D721Med (cell line): ENCODE results near the gene DENND4B.

Experiments
- DNase-seq: peaks from one replicate; pipeline ENCODE4 v3.0.0; 2011; ENCODE audit warnings: low spot score; ENCODE audit not compliant: insufficient read length
- FAIRE-seq: peaks from 2 replicates; lab custom pipeline; 2011; peaks lifted over from hg19 to GRCh38; lab: Jason Lieb, UNC
- CTCF ChIP-seq: IDR thresholded peaks from 2 replicates; pipeline ENCODE4 v1.5.1; 2012; ENCODE audit warnings: mild to moderate bottlenecking, control low read depth; ENCODE audit not compliant: insufficient read depth; ENCODE audit errors: missing control alignments

The DENND4B gene

GRCh38 chr1:153953859-153954365, 7.4 kb upstream of the DENND4B start:
- no peak for DNase-seq
- no peak for FAIRE-seq
- TF ChIP-seq CTCF, result no peak

GRCh38 chr1:153951801-153952200, 5.3 kb upstream of the DENND4B start:
- no peak for DNase-seq
- no peak for TF ChIP-seq CTCF

GRCh38 chr1:153951183-153951582, 4.7 kb upstream of the DENND4B start:
- DNase-seq (no peak), FAIRE-seq (no peak)
- no peak for TF ChIP-seq CTCF

More at GRCh38 chr1:153951801-153952200, 5.3 kb upstream of the DENND4B start:
- no peak for FAIRE-seq

GRCh38 chr1:153945795-153946621, 510 bp downstream of the DENND4B start:
- no peak for TF ChIP-seq CTCF
- FAIRE-seq (no peak), DNase-seq (peak; percentile 63)

- no peak for TF ChIP-seq CTCF
- no peak for DNase-seq
- no peak for FAIRE-seq
Measured at GRCh38 chr1:153945131-153945794, 1.3 kb downstream of the DENND4B start.

- no peak for FAIRE-seq
- TF ChIP-seq CTCF, result no peak
- no peak for DNase-seq
Measured at GRCh38 chr1:153944827-153945117, 1.7 kb downstream of the DENND4B start.
